K562 (cell line): ENCODE measurements around the gene DNASE1L2.

ENCODE experiments used
- POLR2A ChIP-seq: fragments of 450-650 bp; conservative IDR thresholded peaks from 2 replicates; pipeline ENCODE4 v1.6.1; 2016
- RBM22 ChIP-seq: fragments of 200-400 bp; formaldehyde crosslinking; IDR thresholded peaks from 2 replicates; pipeline ENCODE4 v1.6.1; 2018; ENCODE audit warnings: low read length, low read depth; ENCODE audit not compliant: poor library complexity, severe bottlenecking
- ZNF274 ChIP-seq: IDR thresholded peaks from 2 replicates; pipeline ENCODE4 v1.6.1; 2011; ENCODE audit warnings: low read depth, mild to moderate bottlenecking, low read length, moderate library complexity, borderline replicate concordance
- ZNF584 ChIP-seq: fragments of 200-800 bp; sonication (Bioruptor generic); IDR thresholded peaks from 2 replicates; pipeline ENCODE4 v1.6.1; 2016; ENCODE audit warnings: low read depth, mild to moderate bottlenecking, missing genetic modification characterization, missing compliant biosample characterization

GRCh38 chr16:2233046-2233775 lies 3.0 kb upstream of the DNASE1L2 start:
- TF ChIP-seq ZNF274 = no peak
- TF ChIP-seq POLR2A = peak; percentile 23; the same call in 1 of the 2 replicates
- peak; percentile 65 for TF ChIP-seq RBM22
- no peak for TF ChIP-seq ZNF584 (CRISPR knock-in tag)
